Femur (tissue), 1 donor: Measurements from ENCODE around the gene MT1B.

ENCODE experiments used
- DNase-seq: peaks from one replicate; pipeline ENCODE4 v3.0.0-alpha.2; 2017

MT1B gene

DNA sequence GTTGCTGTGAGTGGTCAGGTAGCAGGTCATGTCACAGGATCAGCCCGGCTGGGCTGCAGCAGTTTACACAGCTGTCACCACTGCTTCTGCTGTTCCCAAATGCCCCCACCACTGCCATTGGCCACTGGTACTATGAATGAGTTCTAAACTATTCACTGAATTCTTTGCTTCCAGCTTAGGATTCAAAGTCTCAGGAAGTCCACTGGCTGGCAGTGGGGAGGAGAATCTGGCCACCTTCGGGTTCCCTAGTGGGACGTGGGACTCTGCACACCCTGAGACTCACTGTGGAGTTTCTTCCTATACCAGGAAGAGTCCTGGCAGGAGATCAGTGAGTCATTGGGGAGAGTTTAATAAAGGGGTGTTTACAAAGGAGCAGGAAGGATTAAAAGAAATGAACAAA, 37.5 kb downstream of the MT1B start:
- DNase-seq = no peak

DNA sequence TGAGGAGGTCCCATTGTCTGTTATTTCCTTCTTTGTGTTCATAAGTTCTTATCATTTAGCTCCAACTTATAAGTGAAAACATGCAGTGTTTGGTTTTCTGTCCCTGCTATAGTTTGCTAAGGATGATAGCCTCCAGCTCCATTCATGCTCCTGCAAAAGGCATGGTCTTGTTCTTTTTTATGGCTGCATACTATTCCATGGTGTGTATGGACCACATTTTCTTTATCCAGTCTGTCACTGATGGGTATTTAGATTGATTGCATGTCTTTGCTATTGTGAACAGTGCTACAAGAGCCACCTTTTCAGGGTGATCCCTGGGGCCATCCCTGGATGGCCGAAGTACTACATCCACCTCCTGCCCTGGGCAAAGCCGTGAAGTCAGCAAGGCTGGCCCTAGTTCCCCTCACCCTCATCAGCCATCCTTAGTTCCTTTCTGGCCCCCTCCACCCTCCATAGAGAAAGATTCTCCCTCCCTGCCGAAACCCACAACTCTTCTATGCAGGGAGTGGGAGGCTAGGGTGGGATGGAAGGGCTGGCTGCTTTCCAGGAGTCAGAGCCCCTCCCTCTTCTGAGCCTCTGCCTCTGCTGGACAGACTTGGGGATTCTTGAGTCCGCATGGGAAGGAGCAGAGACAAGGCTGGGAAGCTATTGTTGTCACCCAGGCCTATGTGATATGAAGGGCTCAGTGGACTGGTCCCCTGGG, 38.9 kb downstream of the MT1B start:
- no peak for DNase-seq

DNA sequence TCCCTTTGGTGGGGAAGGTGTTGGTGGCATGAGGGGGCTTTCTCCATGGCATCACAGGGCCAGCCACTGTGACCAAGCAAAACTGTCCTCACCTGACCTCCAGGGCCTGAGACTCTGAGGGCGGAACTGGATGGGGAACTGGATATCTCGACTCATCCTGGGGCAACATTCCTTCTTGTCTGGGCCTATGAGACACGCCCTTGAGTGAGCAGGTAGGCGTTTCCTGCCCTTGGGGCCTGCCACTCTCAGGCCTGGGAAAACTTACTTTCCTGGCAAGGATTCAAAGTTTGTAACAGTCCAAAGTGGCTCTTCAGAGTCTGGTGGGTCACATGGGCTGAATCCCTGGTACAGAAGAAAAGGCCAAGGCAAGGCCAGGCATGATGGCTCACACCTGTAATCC, 40.2 kb downstream of the MT1B start:
- no peak for DNase-seq

DNA sequence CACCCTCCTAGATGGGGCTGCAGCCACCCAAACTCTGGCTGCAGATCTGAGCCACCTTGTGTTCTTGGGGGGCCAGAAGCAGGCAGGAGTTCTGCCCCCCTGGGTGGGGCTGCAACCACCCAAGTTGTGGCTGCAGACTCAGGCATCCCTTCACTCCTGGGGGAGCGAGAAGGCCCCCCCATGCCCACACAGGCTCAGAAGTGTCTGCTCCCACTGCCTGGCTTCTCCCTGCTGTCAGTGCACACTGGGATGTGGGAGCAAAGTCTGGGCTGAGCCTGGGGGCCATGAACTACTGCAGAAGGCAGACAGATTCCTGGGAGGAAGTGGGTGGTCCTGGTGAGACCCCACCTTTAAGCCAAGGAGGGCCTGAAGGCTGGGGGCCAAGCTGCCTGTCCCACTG, 43.6 kb downstream of the MT1B start:
- no peak for DNase-seq

DNA sequence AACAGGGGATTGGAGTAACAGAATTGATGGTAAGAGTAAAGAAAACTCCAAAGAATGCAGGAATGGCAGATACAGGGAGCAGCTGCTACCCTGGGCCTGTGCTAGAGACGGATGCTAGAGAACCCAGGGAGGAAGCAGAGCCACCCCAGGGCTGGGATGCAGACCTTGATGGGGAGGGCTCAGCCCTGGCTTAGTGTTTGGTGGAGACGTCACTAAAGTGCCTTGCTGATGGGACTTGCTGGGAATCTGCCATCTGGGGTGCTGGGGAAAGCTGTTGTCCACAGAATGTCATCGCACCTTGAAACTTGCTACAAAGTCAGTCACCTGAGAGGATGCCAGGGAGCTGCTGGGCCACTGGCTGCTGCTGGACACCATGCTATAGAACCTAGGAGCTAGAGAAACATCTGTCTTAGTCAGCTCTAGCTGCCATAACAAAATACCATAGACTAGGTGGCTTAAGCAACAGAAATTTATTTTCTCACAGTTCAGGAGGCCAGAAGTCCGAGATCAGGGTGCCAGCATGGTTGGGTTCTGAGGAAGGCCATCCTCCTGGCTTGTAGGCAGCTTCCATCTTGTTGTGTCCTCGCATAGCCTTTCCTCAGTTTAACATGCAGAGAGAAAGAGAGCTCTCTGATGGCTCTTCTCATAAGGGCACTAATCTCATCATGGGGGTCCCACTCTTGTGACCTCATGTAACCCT, 45.9 kb downstream of the MT1B start:
- no peak for DNase-seq

DNA sequence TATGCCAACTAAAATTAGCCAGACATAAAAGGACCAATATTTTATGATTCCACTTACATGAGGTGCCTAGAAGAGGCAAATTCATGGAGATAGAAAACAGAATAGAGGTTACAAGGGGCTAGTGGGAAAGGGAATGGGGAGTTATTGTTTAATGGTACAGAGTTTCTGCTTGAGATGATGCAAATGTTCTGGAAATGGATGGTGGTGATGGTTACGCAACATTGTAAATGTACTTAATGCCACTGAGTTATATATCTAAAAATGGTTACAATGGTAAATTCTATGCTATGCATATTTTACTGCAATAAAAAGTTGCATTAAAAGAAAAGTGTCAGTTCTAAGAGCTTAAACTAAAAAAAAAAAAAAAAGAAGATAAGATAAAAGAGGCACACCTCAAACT, 48.5 kb downstream of the MT1B start:
- DNase-seq = no peak

DNA sequence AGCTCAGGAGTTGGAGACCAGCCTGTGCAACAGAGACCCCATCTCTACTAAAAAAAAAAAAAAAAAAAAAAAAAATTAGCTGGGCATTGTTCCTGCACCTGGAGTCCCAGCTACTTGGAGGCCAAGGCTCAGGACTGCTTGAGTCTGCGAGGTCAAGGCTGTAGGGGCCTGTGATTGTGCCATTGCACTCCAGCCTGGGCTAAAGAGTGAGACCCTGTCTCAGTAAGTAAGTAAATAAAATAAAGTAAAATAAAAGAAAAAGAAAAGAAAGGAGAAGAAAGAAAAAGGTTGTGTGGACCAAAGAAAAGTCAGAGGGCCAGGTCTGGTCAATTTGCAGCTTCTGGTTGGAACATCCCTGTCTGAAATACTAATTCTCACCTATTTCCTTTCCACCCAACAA, 48.9 kb downstream of the MT1B start:
- no peak for DNase-seq

DNA sequence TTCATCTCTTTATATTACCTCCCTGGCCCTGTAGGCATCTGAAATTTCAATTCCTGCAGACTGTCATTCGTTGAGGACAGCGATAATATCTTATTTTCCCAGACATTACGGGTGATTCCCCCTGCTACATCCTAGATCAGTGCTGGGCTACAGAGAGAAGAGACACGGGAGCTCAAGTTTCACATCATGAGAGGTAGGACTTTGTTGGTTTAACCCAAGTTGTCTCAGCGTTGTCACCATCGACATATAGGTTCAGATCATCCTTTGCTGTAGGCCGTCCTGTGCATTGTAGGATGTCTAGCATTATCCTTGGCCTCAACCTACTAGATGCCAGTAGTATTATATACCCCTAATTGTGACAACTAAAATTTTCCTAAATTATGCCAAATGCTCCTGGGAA, 49.8 kb downstream of the MT1B start:
- DNase-seq = no peak
